GM12878 (cell line): ENCODE measurements around the gene ELF2. TPM values are rescaled to one million over a fixed set of nuclear protein-coding genes. Genes with fewer than 3 reads are reported as not detected.

Experiments
- E4F1 ChIP-seq: fragments of 450-650 bp; IDR thresholded peaks from 2 replicates; pipeline ENCODE4 v1.6.1; 2018; ENCODE audit warnings: borderline replicate concordance, mild to moderate bottlenecking; ENCODE audit not compliant: partially characterized antibody
- IKZF1 ChIP-seq: fragments of 450-650 bp; conservative IDR thresholded peaks from 2 replicates; pipeline ENCODE4 v1.6.1; 2017; ENCODE audit warnings: antibody characterized with exemption, mild to moderate bottlenecking
- RBBP5 ChIP-seq: fragments of 200-600 bp; sonication (generic); conservative IDR thresholded peaks from 2 replicates; pipeline ENCODE4 v1.6.1; 2016
- SREBF1 ChIP-seq: IDR thresholded peaks from 2 replicates; pipeline ENCODE4 v1.6.1; 2012; ENCODE audit warnings: mild to moderate bottlenecking, low read length
- ZBED1 ChIP-seq: IDR thresholded peaks from 2 replicates; pipeline ENCODE4 v1.6.1; 2016; ENCODE audit warnings: borderline replicate concordance
- ZNF592 ChIP-seq: fragments of 450-650 bp; IDR thresholded peaks from 2 replicates; pipeline ENCODE4 v1.6.1; 2017; ENCODE audit warnings: mild to moderate bottlenecking, moderate library complexity
- polyA plus RNA-seq, 11 experiments: library from polyadenylated mRNA; depleted of rRNA in 4 of 11; unstranded in 6 of 11; stranded (reverse) in 5 of 11; fragments of >200 nt; fragmentation: Nextera tagmentation in 4 of 11; fragmentation: Illumina TruSeq in 1 of 11; extraction: Ambion mirVana in 4 of 11; extraction: Trizol in 1 of 11; gene quantifications; 1 replicate in 1 of 11; 2 replicates in 10 of 11; pipeline versions ENCODE4 v1.2.1 to v1.2.3, GENCODE V29; 2011 to 2016; ENCODE audit warnings: inconsistent platforms in 2 of 11, missing spikeins in 2 of 11, low read depth in 1 of 11
- total RNA-seq, 4 experiments: library from RNA; depleted of rRNA in 3 of 4; stranded (reverse); fragments of >200 nt in 3 of 4; fragmentation: Illumina TruSeq in 1 of 4; extraction: Trizol in 1 of 4; gene quantifications; 2 replicates each; pipeline versions ENCODE4 v1.2.1 to v1.2.3, GENCODE V29; 2013 to 2021

Gene ELF2
- total and polyA plus RNA-seq, 10 of the 15 experiments (the other 5 are each of a cell fraction or from before 2014, with no cell fraction given), result 10.5 to 30.1 (median 20.5) TPM

GRCh38 chr4:139189417-139189749 is 12.4 kb upstream of the ELF2 start (continued):
- TF ChIP-seq E4F1, result no peak
- no peak for TF ChIP-seq RBBP5
- TF ChIP-seq ZBED1, result no peak
- TF ChIP-seq IKZF1, result no peak
- no peak for TF ChIP-seq ZNF592
- no peak for TF ChIP-seq SREBF1
